ENCODE results near the gene NUDT2. TPM values are rescaled to one million over a fixed set of nuclear protein-coding genes. Genes with fewer than 3 reads are reported as not detected.
A peak's percentile ranks its signal among the peaks of the same experiment; 100 is the strongest.

The NUDT2 gene
- total and polyA plus RNA-seq, 2 experiments from 2014 or later = 19.6 to 23.4 TPM

DNA sequence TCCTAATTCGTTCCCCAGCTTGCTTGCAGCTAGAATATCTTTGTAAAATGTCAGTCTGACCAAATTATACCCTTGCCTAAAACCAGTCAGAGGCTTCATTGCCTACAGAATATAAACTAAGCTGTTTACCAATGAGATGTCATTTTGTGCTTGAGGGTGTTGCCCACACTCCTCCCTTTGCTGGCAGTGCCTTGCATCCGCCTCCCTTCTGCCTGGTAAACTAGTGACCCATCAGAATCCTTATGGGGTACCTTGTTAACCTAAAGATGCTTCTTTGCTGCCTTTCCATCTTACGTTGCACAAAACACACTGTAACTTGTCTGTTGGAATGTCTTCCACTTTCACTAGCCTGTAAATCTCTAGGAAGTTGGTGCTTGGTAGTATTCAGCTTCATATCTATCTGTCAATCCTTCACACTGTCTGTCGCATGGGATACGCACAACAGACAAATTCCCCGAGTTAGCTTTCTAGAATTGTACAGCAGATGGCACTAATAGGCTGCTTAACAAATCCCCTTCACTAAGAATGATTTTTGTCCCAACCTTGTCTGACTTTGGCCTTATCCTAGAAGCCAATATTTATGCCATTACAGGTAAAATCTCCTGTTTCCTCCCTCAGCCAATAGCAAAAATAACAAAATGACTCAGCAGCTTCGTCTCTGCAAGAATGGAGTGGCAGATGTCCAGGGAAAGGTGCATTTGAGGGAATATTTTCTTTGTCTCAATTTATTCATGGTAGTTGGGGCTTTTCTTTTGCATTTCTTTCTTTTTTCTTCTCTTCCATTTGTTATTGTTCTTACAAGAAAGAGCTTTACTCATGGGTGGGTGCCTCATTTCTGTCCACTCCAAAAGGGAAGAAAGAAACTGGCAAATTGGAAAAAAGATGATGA, 3.0 kb downstream of the NUDT2 start:
- Histone ChIP-seq H4K20me1 (ENCODE audit: insufficient read depth, poor library complexity, severe bottlenecking) (no peaks in the 10 kb centered on the region), H3K9me3 (ENCODE audit: low read depth) (no peaks in the 10 kb centered on the region), H3K4me1 (ENCODE audit: insufficient read depth) (no peaks in the 10 kb centered on the region), H3K9me2 (replicated peaks; ENCODE audit: insufficient read depth) (no peaks in the 10 kb centered on the region), H2AFZ (no peak overlapping the region), H3K27ac (no peak overlapping the region), H3K27me3 (no peaks in the 10 kb centered on the region), H3K4me3 (no peak overlapping the region), H3K79me2 (peaks cover 28% of the 10 kb centered on the region), H3K36me3 (replicated peaks; ENCODE audit: insufficient read depth, low read depth) (no peaks in the 10 kb centered on the region), H3K4me2 (no peak overlapping the region)
- peak; percentile 71 for DNase-seq (ENCODE audit: low spot score)
- 51% methylated on average over 7 of the region's 7 CpGs for WGBS (ENCODE audit: low lambda C conversion rate, missing lambda C conversion rate)
- TF ChIP-seq EZH2phosphoT487 (IDR thresholded peaks at IDR 0.05; ENCODE audit: low read depth, severe bottlenecking, unreplicated experiment) = no peak
- TF ChIP-seq, protein P1, sequence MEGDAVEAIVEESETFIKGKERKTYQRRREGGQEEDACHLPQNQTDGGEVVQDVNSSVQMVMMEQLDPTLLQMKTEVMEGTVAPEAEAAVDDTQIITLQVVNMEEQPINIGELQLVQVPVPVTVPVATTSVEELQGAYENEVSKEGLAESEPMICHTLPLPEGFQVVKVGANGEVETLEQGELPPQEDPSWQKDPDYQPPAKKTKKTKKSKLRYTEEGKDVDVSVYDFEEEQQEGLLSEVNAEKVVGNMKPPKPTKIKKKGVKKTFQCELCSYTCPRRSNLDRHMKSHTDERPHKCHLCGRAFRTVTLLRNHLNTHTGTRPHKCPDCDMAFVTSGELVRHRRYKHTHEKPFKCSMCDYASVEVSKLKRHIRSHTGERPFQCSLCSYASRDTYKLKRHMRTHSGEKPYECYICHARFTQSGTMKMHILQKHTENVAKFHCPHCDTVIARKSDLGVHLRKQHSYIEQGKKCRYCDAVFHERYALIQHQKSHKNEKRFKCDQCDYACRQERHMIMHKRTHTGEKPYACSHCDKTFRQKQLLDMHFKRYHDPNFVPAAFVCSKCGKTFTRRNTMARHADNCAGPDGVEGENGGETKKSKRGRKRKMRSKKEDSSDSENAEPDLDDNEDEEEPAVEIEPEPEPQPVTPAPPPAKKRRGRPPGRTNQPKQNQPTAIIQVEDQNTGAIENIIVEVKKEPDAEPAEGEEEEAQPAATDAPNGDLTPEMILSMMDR (IDR thresholded peaks at IDR 0.05; ENCODE audit: poor library complexity) = peak; percentile 69
- TF ChIP-seq EZH2 (IDR thresholded peaks at IDR 0.05; ENCODE audit: borderline replicate concordance) = no peak

DNA sequence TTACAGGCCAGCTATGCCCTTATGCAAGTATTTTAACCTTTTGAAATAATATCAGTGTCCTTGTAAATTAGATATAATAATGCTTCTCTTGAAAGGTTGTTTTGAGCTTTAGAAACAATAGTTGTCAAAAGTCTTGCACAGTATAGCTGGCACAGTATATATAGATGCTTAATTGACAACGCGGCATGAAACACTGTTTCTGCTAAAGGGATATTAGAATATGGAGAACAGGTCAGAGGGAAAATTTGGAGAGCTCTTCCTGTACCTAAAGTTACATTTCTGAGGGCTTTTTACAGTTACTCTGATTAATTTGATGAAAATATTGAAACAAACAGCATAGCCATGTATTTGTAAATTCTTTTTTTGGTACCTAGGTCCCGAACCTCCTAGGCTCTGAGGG, 4.5 kb downstream of the NUDT2 start:
- Histone ChIP-seq H4K20me1 (ENCODE audit: insufficient read depth, poor library complexity, severe bottlenecking) (no peaks in the 10 kb centered on the region), H3K4me3 (no peak overlapping the region), H3K79me2 (peaks cover 27% of the 10 kb centered on the region), H3K9me3 (ENCODE audit: low read depth) (no peaks in the 10 kb centered on the region), H3K36me3 (replicated peaks; ENCODE audit: insufficient read depth, low read depth) (no peaks in the 10 kb centered on the region), H3K27ac (no peak overlapping the region), H3K9me2 (replicated peaks; ENCODE audit: insufficient read depth) (no peaks in the 10 kb centered on the region), H3K4me2 (no peak overlapping the region), H2AFZ (no peak overlapping the region), H3K4me1 (ENCODE audit: insufficient read depth) (no peaks in the 10 kb centered on the region), H3K27me3 (no peaks in the 10 kb centered on the region)
- DNase-seq (ENCODE audit: low spot score) = no peak
- WGBS (ENCODE audit: low lambda C conversion rate, missing lambda C conversion rate) = 28% methylated on average over 3 of the region's 3 CpGs
- TF ChIP-seq, protein P1 (IDR thresholded peaks at IDR 0.05; ENCODE audit: poor library complexity) = no peak
- TF ChIP-seq EZH2phosphoT487 (IDR thresholded peaks at IDR 0.05; ENCODE audit: low read depth, severe bottlenecking, unreplicated experiment) (no peak), EZH2 (IDR thresholded peaks at IDR 0.05; ENCODE audit: borderline replicate concordance) (no peak)

DNA sequence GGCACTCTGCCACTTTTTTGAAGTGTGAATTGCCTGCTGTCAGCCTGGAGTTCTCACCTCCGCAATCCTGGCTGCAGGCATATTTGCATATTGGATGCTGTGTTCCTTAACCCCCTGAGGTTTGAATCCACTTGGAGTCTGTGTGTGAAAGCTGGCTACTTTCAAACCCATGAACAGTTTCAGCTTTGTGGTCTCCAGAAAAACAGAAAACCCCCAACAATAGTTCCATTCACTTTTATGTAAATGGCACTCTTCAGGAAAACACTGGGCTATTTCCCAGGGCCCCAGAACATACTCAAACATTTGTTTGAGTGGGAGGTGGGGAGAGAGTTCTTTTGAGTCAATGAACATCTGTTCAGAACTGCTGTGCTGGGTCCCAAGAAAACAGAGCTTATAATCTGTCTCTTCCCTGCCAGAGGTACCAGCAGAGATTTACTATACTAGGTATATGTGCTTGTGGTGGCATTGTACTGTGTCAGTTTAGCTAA, 5.0 kb downstream of the NUDT2 start:
- DNase-seq (ENCODE audit: low spot score) = no peak
- no peak overlapping the region for H3K27ac ChIP-seq
- H4K20me1 ChIP-seq (ENCODE audit: insufficient read depth, poor library complexity, severe bottlenecking) = no peaks in the 10 kb centered on the region
- no peaks in the 10 kb centered on the region for H3K9me3 ChIP-seq (ENCODE audit: low read depth)
- TF ChIP-seq EZH2 (IDR thresholded peaks at IDR 0.05; ENCODE audit: borderline replicate concordance) (no peak), EZH2phosphoT487 (IDR thresholded peaks at IDR 0.05; ENCODE audit: low read depth, severe bottlenecking, unreplicated experiment) (no peak)
- TF ChIP-seq, protein P1 (IDR thresholded peaks at IDR 0.05; ENCODE audit: poor library complexity) = no peak
- WGBS (ENCODE audit: low lambda C conversion rate, missing lambda C conversion rate) = 43% methylated on average over 1 of the region's 1 CpG
- H3K4me3 ChIP-seq = no peak overlapping the region
- peaks cover 27% of the 10 kb centered on the region for H3K79me2 ChIP-seq
- H3K27me3 ChIP-seq = no peaks in the 10 kb centered on the region
- H3K36me3 ChIP-seq (replicated peaks; ENCODE audit: insufficient read depth, low read depth) = no peaks in the 10 kb centered on the region
- H3K9me2 ChIP-seq (replicated peaks; ENCODE audit: insufficient read depth) = no peaks in the 10 kb centered on the region
- H3K4me2 ChIP-seq = no peak overlapping the region
- H2AFZ ChIP-seq = no peak overlapping the region
- H3K4me1 ChIP-seq (ENCODE audit: insufficient read depth) = no peaks in the 10 kb centered on the region

Measured in hepatocyte (in vitro differentiated cells).